GM18858 (cell line): ENCODE results near the gene PLAU.
"Not testable (repeated sequence)": the region's sequence is repeated elsewhere in the genome, so short reads cannot be mapped to it uniquely, and the experiment has no call there.

ENCODE experiments used
- ATAC-seq: cut with Tn5 transposase; IDR thresholded peaks from one replicate; pipeline ENCODE4 v1.9.1; 2021; ENCODE audit not compliant: unreplicated experiment

Gene PLAU

DNA sequence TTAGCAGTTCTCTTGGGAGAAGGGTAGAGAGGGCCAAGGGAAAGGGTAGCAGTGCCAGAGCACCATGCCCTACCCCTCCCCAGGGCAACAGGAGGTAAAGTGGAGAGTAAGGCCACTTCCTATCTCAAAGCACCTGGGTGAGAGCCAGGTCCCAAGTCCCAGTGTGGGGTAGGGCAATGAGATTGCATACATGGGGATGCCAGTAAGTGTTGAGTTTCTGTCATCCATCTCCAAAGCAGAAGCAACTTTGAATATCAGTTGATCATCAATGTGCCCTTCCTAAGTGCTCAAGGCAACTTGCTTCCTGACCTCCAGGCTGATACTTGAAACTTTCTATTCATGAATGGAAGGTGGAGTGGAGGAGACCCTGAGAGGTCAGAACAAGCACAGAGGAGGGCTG is 34.4 kb upstream of the PLAU start:
- ATAC-seq: no peak

DNA sequence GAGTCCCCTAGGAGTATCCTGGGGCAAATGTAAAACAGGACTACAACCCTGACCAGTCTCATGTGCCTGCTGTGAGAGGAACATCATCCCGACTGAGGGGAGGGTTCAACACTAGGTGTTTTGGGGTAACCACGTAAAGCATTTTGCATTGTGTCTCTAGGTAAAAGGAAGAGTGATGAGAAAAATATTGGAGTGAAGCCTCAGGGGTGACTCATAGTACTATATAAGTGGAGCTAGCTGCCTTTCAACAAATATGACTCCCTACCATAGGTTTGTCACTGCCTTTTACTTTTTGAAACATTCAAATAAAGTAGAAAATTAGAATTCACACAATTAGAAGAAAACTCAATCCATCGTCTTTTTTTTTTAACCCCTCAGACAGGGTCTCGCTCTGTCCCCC is 34.0 kb upstream of the PLAU start:
- no peak for ATAC-seq

DNA sequence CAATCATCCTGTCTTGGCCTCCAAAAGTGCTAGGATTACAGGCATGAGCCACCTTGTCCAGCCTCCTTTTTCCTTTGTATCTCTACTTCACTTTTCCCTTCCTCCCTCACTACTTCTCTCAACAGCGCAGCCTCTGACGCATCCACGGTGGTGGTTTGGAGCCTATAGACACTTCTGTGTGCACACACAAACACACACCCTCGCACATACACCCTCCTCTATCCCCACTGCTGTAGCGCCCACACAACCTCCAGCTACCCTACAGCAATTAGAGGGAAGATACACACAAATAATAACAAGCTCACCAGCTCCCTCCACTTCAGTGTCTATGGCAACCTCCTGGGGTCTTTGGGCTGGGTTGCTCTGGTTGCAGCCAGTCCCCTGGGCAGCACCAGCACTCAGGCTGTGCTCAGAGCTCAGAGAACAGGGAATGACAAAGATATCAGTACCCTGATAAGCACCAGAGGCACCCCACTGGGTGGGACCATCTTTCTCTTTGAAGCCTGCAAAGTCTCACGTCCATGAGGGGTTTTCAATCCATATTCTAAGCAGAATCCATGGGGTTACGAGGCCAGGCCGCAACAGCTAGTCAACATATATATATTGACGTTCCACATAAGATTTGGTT is 33.3 kb upstream of the PLAU start:
- ATAC-seq: no peak

DNA sequence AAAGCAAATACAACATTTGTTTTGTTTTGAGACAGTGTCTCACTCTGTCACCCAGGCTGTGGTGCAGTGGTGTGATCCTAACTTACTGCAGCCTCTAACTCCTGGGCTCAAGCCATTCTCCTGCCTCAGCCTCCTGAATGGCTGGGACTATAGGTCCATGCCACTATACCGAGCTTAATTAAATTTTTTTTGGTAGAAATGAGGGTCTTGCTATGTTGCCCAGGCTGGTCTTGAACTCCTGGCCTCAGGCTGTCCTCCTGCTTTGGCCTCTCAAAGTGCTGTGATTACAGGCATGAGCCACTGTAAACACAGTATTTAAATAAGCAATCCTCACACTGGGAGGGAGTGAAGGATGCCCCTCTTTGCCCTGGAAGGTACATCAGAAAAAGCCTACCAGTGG is 32.6 kb upstream of the PLAU start:
- no peak for ATAC-seq

DNA sequence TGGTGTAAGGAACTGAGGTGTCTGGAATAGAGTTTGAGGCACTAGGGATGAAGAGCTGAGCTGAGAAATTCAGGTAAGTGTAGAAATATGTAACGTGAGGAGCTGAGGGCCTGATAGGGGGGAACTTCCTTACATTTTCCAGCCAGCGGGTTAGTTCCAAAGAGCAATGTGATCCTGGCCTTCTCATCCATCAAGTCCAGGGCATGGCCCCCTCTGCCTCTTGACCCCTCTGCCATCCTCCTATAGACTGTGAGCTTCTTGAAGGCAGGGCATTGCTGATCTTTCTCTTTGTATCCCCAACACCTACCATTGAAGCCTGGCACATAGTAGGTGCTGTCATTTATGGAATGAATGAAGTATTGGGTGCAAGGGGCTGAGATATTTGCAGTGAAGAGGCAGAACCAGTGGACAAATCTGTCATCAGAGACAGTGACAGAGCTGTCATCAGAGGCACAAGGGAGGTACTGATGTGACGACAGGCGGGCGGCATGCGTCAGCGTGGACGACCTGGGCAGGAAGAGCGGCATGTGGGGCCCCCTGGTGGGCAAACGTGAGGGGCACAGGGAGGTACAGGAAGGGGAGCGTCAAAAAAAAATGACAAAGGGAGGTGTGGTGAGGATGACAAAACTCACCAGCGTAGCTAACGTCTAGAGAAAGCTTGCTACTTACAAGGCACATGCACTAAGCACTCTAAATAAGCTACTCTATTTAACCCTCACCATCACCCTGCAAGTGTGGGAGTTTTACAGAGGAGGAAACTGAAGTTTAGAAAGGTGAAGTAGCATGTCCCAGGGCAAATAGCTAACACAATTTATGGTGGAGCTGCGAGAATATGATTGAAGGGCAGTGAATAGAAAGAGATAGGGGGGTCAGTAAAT is 31.4 kb upstream of the PLAU start:
- peak; percentile 72 for ATAC-seq

DNA sequence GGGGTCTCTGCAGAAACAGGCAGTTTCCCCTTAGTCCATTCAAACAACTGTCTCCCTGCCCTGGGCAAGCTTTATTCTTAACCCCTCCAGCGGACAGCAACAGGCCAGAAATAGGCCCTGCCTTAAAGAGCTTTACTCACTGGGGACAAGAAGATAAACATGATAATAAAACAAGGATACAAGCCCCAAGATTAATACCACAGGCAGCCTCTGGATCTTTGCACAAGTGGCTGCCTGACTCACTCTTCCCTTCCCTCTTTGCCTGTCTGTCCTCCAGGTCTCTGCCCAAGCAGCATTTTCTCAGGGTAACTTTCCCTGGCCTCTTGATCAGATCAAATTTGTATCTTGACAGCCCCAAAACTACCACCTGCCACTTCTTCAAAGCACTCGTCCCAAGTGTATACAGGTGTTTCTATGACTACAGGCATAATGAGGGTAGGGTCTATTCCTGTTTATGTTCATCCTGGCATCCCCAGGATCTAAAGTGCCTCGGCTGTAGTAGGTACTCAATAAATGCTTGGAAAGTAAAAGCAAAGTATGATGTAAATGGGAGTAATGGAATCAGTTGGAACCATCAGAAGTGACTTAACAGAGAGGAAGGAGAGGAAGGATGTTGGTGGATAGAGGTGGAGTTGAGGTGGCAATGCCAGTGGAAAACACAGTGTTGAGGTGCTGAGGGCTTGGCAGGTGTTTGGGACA is 29.6 kb upstream of the PLAU start:
- no peak for ATAC-seq

DNA sequence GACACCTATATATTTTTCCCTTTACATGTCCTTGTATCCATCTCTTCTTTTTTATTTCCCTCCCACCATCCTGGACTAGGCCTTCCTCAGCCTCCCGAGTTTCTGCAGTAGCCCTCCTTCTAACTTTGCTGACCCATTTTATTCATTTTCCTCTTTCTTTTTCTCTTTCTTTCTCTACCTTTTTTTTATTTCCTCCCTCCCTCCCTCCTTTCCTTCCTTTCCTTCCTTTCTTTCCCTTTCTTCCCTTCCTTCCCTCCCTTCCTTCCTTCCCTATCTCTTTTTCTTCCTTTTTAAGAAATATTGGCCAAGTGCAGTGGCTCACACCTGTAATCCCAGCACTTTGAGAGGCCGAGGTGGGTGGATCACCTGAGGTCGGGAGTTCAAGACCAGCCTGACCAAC is 26.9 kb upstream of the PLAU start:
- ATAC-seq: no peak

DNA sequence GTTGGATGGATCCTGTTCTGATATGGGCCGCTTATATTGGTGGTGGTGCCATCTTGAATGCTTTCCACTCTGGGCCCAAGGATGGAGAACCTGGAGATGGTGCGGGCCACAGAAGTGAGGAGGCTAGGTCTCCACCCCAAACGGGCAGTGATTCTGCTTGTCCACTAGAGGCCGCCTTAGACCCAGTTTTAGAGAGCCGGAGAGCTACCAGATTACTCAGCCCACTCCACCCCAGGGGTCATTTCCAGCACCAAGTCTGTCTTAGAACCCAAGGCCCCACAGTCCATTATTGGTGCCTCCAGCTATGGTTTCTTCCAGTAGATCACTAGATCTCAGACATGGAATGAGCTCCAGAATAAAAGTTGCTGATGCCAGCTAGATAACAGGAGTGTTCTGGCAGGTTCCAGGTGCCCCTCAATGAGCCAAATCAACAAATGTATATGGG is 24.8 kb upstream of the PLAU start:
- ATAC-seq: no peak

DNA sequence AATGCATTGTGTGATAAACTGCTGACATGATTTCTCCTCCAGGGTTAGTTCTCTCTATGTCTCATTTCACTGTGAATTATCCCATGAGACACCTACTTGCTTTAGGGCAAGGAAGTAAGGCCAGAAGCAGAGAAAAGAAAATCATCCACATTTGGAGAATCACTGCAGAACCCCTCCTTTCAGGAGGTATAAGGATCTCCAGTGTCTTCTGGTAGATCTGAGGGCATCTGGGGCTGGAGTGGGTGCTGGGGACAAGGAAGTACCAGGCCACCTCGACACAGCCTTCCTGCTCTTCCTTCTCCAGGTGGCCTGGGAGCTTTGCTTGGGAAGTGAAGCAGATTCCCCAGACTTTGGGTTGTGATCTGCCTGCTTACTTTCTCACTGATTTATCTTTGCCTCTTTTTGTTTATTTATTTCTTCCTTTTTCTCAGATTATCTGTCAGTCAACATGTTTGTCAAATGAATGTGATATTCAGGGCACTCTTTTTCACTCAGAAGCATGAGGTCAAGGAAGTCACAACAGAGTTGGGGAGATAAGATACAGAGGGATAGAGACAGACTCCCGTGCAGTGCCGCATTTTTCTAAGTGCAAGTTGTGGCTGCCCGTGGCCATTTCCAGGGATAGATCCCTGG is 24.2 kb upstream of the PLAU start:
- ATAC-seq: no peak

DNA sequence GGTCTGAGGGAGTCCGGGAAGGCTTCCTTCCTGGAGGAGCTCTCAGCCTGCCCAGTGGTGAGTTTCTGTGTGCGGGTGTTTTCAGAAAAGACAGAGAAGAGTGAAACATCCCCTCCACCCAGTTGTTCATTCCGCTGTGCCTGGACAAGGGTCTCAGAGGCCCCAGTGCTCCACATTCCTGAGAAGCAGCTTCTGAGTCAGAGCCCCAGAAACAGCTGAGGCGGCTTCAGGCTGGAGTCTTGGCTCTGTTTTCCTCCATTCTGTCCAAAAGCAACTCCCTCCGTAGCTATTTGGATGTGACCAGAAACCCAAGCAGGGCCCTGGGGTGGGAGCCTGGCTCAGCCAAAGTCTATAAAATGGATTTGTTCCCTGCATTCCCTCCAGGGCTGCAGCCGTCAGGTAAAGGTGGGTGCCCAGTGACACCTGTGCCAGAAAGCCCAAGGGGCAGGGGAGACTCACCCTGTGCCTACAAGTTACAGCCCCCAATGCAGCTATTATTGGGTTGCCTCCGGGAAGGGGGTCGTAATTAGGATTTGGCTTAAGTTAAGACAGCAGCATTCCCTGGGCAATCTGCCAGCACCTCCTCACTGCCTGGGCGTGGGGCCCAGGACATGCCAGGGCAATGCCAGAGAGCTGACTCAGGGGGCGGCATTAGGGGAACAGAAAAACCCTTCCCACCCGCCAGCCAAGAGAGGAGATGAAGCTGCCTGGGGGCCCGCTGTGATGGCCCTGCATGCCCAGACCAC is 23.5 kb upstream of the PLAU start:
- ATAC-seq: no peak

DNA sequence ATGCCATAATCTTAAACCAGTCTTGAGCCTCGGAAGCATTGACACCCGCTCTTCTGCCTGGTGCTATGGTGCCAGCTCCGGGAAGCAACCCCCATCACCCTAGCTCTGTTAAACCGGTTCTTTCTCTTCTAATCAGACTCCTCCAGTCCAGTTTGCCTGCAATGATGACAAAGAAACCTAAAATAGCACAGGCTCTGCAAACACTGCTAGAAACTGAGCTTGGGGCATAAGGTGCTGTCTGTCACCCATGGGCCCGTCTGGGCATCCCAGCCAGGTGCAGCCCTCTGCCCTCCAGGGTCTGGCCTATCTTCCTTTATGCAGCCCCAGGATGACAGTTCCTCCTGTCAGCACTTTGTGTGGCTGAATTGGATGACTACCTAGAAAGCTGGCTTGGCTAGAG is 22.4 kb upstream of the PLAU start:
- no peak for ATAC-seq

DNA sequence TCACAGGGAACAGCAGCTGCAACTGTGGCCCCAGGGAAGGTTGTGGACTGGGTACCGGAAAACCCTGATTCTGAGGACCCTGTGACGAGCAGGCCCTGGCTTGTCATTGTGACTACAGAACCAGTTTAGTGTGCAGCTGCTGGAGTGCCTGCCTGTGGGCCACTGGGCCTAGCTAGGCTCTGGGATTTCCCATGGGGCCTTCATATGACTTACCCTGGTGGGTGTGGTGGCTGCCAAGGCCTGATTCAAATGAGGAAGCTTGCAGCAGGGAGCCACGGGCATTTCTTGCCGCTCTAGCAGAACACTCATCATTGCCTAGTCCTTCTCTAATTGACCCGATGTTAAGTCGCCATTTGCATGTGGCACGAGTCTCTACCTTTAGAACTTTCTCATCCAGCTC is 21.9 kb upstream of the PLAU start:
- no peak for ATAC-seq

DNA sequence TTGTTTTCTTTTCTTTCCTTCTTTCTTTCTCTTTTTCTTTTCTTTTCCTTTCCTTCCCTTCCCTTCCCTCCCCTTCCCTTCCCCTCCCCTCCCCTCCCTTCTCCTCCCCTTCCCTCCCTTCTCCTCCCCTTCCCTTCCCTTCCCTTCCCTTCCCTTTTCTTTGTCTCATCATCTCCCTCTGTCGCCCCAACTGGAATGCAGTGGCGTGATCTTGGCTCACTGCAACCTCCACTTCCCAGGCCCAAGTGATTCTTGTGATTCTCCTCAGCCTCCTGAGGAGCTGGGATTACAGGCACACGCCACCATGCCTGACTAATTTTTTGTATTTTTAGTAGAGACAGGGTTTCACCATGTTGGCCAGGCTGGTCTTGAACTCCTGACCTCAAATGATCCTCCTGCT is 21.5 kb upstream of the PLAU start:
- ATAC-seq: not testable (repeated sequence)

DNA sequence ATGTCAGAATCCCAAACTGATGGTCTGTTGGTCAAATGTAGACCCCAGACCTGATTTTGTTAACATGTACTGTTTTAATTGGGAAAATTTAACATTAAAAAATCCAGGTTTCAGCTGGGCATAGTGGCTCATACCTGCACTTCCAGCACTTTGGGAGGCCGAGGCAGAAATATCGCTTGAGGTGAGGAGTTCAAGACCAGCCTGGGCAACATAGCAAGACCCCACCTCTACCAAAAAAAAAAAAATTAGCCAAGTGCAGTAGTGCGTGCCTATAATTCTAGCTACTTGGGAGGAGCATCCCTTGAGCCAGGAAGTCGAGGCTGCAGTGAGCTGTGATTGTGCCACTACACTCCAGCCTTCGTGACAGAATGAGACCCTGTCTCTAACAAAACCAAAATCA is 20.7 kb upstream of the PLAU start:
- ATAC-seq: no peak

DNA sequence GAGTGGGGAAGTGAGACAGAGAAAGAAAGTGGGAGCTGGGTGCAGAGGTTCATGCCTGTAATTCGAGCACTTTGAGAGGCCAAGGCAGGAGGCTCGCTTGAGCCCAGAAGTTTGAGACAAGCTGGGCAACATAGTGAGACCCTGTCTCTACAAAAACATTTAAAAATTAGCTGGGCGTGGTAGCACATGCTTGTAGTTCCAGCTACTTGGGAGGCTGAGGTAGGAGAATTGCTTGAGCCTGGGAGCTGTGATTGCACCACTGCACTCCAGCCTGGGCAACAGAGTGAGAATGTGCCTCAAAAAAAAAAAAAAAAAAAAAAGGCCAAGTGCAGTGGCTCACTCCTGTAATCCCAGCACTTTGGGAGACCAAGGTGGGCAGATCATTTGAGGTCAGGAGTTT is 20.1 kb upstream of the PLAU start:
- ATAC-seq: not testable (repeated sequence)

DNA sequence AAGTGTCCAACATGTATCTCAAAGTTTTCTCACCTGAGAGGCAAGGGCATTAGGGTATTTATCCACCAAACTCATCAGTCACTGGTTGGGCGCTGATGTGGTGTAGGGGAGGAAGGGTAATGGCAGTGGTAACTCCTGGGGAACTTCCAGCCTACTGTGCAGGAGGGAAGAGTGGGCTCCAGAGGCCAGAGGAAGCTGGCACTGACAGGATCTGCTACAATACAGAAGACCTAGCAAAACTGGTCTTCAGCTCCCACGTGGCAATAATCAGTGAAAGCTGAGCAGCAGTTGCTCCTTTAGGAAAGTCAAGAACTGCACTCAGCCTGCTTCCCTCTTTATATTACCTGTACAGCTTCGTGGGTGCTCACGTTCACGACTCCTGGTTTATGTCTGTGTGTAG is 19.4 kb upstream of the PLAU start:
- no peak for ATAC-seq

DNA sequence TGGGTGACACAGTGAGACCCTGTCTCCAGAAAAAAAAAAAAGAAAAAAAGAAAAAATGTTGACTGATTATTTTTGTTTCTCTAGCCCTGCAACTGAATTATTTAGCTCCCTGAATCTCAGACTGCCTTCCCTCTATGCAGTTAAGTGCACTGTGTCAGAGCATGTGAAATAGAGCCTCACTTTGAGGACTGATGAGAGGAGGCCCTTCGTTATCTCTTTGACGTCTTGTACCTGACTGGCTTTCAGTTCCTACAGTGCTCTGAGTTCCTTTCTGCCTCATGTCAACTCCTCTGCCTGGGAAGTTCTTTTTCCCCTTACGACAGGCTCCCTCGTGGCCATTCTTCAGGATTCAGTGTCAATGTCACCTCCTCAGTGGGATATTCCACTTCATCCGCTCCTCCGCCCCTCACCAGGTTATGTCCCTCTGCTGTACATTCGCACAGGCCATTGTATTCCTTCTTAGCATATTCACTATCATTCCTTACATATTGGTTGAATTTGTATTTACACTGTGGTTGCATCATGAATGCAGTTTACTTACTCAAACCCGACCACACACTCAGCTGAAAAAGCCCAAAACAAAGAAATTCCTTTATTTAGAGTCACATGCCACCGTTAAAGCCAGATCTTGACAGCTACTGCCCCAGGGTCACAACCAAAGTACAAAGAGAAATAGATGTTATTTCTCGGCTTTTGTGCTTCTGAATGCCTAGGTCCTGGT is 18.5 kb upstream of the PLAU start:
- no peak for ATAC-seq

DNA sequence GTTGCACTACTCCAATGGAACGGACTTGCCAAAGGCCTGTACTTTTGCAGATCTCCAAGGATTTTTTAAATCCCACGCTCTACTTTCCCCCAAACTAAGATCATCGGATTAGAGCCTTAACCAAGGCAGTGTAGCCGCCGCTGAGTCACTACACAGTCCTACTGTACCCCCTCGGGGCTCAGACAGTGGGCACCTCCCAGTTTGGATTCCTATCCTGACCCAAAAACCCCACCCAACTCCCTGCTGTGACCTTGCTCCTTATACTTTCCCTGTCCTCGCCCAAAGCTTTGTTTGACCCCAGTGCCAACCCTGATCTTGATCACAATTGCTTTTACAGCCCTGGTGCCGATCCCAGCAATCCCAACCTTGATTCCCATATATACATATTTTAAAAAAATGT is 17.5 kb upstream of the PLAU start:
- ATAC-seq: no peak

DNA sequence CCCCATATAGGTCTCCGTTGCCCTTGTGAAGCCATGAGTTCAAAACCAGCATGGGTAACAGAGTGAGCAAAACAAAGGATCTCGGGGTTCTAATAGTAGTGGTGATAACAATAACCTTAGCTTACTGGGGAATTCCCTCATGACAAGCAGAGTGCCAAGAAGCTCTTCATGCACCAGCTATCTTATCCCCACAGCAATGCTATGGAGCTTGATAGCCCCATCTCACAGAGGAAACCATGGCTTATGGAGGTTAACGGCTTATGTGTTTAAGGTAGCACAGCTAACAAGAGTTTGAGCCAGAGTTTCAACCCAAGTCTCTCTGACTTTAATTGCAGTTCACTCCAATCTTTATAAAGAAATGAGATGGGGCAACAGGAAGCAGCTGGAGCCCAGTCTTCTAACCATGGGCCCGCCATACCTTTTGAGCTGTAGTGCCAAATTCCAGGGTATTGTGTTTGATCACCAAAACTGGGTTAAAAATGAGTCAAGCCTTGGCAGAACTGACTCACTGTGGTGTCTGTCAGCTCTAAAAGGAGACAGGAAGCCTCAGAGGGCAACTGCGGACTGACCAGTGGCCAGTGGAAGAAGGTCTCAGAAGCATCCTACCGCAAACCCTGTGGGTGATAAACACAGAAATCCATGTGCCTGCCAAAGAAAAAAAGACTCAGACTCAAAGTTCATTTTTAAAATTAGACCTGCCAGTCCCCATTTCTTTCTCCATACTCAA is 16.5 kb upstream of the PLAU start:
- no peak for ATAC-seq

DNA sequence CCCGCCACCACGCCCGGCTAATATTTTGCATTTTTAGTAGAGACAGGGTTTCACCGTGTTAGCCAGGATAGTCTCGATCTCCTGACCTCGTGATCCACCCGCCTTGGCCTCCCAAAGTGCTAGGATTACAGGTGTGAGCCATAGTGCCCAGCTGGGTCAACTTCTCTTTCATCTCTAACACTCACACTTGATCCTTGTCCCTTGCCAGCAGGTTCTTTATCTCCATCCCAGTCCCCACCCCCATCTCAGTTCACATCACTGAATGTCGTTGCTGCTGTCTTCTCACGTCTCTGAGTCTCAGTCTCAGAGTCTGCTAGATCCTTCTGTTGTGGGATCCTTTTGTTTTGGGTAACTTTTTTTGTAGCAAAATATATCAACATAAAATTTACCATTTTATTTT is 15.6 kb upstream of the PLAU start:
- not testable (repeated sequence) for ATAC-seq
